HG03558 (cell line): ENCODE data around the gene KLHL17.

Source experiments
- ATAC-seq: cut with Tn5 transposase; IDR thresholded peaks from one replicate; pipeline ENCODE4 v1.9.1; 2021; ENCODE audit warnings: moderate number of reproducible peaks; ENCODE audit not compliant: unreplicated experiment; ENCODE audit errors: extremely low read depth

The KLHL17 gene

GRCh38 chr1:1013105-1013921 is 52.9 kb downstream of the KLHL17 start, which contains the start of gene ISG15:
ISG15 (plus strand) TSS chr1:1013497; CDS start chr1:1013574, 77 bp downstream.
- ATAC-seq: no peak

- no peak for ATAC-seq
Measured at GRCh38 chr1:1013922-1014648, 53.7 kb downstream of the KLHL17 start.

GRCh38 chr1:1014799-1015681 is 54.7 kb downstream of the KLHL17 start:
- no peak for ATAC-seq
